Mononuclear cell (primary cell): Measurements from ENCODE around the gene RSPH6A. TPM values are rescaled to one million over a fixed set of nuclear protein-coding genes. Genes with fewer than 3 reads are reported as not detected.
A peak's percentile ranks its signal among the peaks of the same experiment; 100 is the strongest.

Source experiments
- H3K27me3 ChIP-seq: 2 replicates; pipeline ENCODE4 v1.6.0; 2011; ENCODE audit warnings: low read length, control low read depth; ENCODE audit not compliant: insufficient read depth
- H3K4me1 ChIP-seq: 2 replicates; pipeline ENCODE4 v1.5.1; 2011; ENCODE audit warnings: mild to moderate bottlenecking, low read length, control low read depth; ENCODE audit not compliant: insufficient read depth
- H3K4me3 ChIP-seq: 2 replicates; pipeline ENCODE4 v1.5.1; 2011; ENCODE audit warnings: mild to moderate bottlenecking, low read length, moderate library complexity
- H3K9me3 ChIP-seq: 2 replicates; pipeline ENCODE4 v1.5.1; 2011; ENCODE audit warnings: low read depth, mild to moderate bottlenecking, control low read depth, low read length
- total RNA-seq: library from RNA; depleted of rRNA; stranded (reverse); fragments of >200 nt; gene quantifications from one replicate; pipeline ENCODE4 v1.2.3, GENCODE V29; 2012

RSPH6A gene
- 0.10 TPM for total RNA-seq

DNA sequence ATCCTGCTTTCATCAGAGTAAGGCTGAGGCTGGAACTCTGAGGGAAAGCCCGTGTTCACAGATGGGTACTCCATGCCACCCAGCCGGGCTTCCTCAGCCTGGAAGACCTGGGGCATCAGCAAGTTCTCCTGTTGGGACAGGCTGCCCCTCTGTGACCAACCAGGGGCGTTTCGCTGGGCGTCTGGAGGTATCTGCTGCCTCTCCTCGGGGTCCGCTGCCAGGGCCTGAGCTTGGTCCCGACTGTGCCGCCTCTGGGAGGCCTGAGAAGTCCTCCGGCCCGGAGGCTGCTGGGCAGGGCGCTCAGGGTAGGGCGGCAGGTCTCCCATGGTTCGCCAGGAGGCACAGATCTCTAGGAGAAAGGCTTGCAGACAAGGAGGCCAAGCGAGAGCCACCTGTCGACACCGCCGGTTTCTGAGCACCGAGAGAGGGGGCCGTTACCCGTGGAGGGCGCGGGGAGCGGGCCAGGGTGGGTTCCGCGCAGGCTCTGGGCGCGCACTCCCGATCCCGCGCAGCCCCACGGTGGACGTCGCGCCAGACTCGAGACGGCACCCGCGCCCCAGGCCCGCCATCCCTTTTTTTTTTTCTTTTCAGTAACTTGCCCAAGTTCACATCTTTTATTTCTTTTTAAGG lies at the start of gene RSPH6A:
TSS of gene RSPH6A (minus strand) at position 458 of the 630 bp plus-strand sequence. CDS start at position 326, 132 bp downstream.
- peaks cover 9% of the 10 kb centered on the region for H3K4me1 ChIP-seq
- no peaks in the 10 kb centered on the region for H3K9me3 ChIP-seq
- H3K4me3 ChIP-seq, result no peak within 1 kb of the TSS
- peaks cover 7% of the 10 kb centered on the region for H3K27me3 ChIP-seq

- Histone ChIP-seq H3K4me1 (peaks cover 29% of the 10 kb centered on the region), H3K27me3 (peaks cover 22% of the 10 kb centered on the region), H3K4me3 (no peak overlapping the region), H3K9me3 (no peaks in the 10 kb centered on the region)
Observed at GRCh38 chr19:45864629-45865082, 49.5 kb upstream of the RSPH6A start.

GRCh38 chr19:45863840-45864628 lies 48.9 kb upstream of the RSPH6A start, which contains the start of gene FOXA3:
TSS of gene FOXA3 (plus strand) at chr19:45864326. CDS start at chr19:45864457, 131 bp downstream.
- Histone ChIP-seq H3K4me1 (peaks cover 29% of the 10 kb centered on the region), H3K4me3 (peak within 1 kb of the TSS; percentile 89), H3K9me3 (no peaks in the 10 kb centered on the region), H3K27me3 (peaks cover 22% of the 10 kb centered on the region)

GRCh38 chr19:45863335-45863839 lies 48.3 kb upstream of the RSPH6A start:
- no peaks in the 10 kb centered on the region for H3K9me3 ChIP-seq
- H3K27me3 ChIP-seq, result peaks cover 22% of the 10 kb centered on the region
- peaks cover 29% of the 10 kb centered on the region for H3K4me1 ChIP-seq
- H3K4me3 ChIP-seq, result peak overlapping the region; percentile 89

- Histone ChIP-seq H3K4me3 (peak within 1 kb of the TSS; percentile 89), H3K27me3 (peaks cover 22% of the 10 kb centered on the region), H3K4me1 (peaks cover 29% of the 10 kb centered on the region), H3K9me3 (no peaks in the 10 kb centered on the region)
Observed at GRCh38 chr19:45862564-45863334, 47.6 kb upstream of the RSPH6A start, which contains the start of gene SYMPK. TSS of gene SYMPK (minus strand) at chr19:45863147. CDS start at chr19:45854495, 8,652 bp downstream.

DNA sequence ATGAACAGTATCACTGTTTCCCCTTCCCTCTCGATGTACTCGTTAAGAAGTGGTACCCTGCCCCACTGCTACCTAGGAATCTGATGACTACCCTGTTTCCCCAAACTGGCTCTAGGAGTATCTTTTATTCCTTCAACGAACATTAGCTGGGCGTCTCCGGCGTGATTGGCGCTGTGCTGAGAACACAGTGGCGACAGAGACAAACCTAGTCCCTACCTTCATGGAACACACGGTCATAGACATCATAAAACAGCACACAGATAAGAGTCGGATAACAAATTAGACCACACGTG lies 47.1 kb upstream of the RSPH6A start:
- peak overlapping the region; percentile 89 for H3K4me3 ChIP-seq
- H3K9me3 ChIP-seq, result no peaks in the 10 kb centered on the region
- peaks cover 29% of the 10 kb centered on the region for H3K4me1 ChIP-seq
- peaks cover 22% of the 10 kb centered on the region for H3K27me3 ChIP-seq

GRCh38 chr19:45860359-45861259 lies 45.5 kb upstream of the RSPH6A start:
- H3K27me3 ChIP-seq, result peaks cover 18% of the 10 kb centered on the region
- H3K4me3 ChIP-seq, result no peak overlapping the region
- peaks cover 29% of the 10 kb centered on the region for H3K4me1 ChIP-seq
- no peaks in the 10 kb centered on the region for H3K9me3 ChIP-seq

GRCh38 chr19:45854167-45854778 lies 39.2 kb upstream of the RSPH6A start:
- Histone ChIP-seq H3K4me1 (no peaks in the 10 kb centered on the region), H3K4me3 (no peak overlapping the region), H3K9me3 (no peaks in the 10 kb centered on the region), H3K27me3 (no peaks in the 10 kb centered on the region)

GRCh38 chr19:45852983-45853382 lies 37.9 kb upstream of the RSPH6A start:
- no peaks in the 10 kb centered on the region for H3K4me1 ChIP-seq
- H3K9me3 ChIP-seq, result no peaks in the 10 kb centered on the region
- H3K27me3 ChIP-seq, result no peaks in the 10 kb centered on the region
- H3K4me3 ChIP-seq, result no peak overlapping the region

DNA sequence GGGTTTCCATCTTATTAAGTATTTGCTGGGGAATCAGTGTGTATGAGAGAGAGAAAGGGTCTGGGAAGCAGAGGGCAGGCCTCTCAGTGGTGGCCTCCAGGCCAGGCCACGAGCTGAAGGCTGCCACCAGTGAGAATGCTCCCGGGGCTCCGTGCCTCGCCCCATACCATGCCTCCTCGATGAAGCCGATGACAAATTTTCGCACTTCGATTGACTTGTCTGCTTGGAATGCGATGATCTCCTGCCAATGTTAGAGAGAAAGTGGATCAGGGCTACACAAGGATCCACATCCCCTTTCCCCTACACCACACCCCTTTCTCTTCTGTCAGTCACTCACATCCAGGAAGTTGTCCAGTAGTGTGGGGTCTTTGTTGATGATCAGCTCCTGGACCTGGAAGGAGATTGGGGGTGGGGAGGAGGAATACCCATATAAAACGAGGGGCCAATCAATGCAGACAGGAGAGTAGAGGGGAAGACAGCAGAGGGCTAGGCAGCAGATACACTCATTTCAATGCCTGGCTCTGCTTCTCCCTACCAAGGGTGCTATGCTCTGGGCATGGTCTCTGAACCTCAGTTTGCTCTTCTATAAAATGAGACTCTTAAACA lies 37.1 kb upstream of the RSPH6A start:
- H3K4me3 ChIP-seq, result no peak overlapping the region
- no peaks in the 10 kb centered on the region for H3K9me3 ChIP-seq
- no peaks in the 10 kb centered on the region for H3K4me1 ChIP-seq
- H3K27me3 ChIP-seq, result no peaks in the 10 kb centered on the region

- H3K9me3 ChIP-seq, result no peaks in the 10 kb centered on the region
- no peak overlapping the region for H3K4me3 ChIP-seq
Observed at GRCh38 chr19:45848922-45849321, 33.8 kb upstream of the RSPH6A start.

GRCh38 chr19:45847663-45848062 lies 32.6 kb upstream of the RSPH6A start:
- H3K4me3 ChIP-seq, result no peak overlapping the region
- H3K27me3 ChIP-seq, result no peaks in the 10 kb centered on the region
- H3K9me3 ChIP-seq, result no peaks in the 10 kb centered on the region
- no peaks in the 10 kb centered on the region for H3K4me1 ChIP-seq

More at GRCh38 chr19:45848922-45849321, 33.8 kb upstream of the RSPH6A start:
- no peaks in the 10 kb centered on the region for H3K27me3 ChIP-seq
- H3K4me1 ChIP-seq, result no peaks in the 10 kb centered on the region

DNA sequence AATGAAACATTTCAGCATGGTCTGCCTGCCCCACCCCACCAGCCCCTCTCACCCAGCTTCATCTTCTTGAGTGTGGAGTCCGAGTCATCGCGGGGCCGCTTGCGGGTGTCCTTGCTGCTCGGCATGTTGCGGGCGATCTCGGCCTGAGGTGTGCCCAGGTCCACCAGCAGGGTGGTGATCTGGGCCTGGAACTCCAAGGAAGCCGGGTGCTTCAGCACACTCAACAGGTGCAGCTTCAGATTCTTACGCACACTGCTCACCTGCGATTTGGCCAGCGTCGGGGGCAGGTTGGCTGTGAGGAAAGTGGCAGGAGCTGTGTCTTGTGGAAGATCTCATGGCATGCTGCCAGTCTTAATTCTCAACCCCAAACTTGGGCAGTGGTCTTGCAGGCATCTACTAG lies 27.1 kb upstream of the RSPH6A start:
- Histone ChIP-seq H3K4me3 (no peak overlapping the region), H3K4me1 (no peaks in the 10 kb centered on the region), H3K9me3 (no peaks in the 10 kb centered on the region), H3K27me3 (no peaks in the 10 kb centered on the region)
